HG03045 (cell line): ENCODE results near the gene ERGIC3.

Experiments
- ATAC-seq: cut with Tn5 transposase; IDR thresholded peaks from one replicate; pipeline ENCODE4 v1.9.1; 2021; ENCODE audit warnings: mild to moderate bottlenecking, moderate library complexity; ENCODE audit not compliant: unreplicated experiment

ERGIC3 gene

GRCh38 chr20:35595901-35596300 is 54.0 kb downstream of the ERGIC3 start:
- ATAC-seq = no peak

- ATAC-seq = no peak
Measured at GRCh38 chr20:35597186-35597585, 55.3 kb downstream of the ERGIC3 start.

- no peak for ATAC-seq
Measured at GRCh38 chr20:35598476-35598875, 56.6 kb downstream of the ERGIC3 start.

GRCh38 chr20:35598899-35599775 is 57.3 kb downstream of the ERGIC3 start:
- ATAC-seq = no peak

GRCh38 chr20:35599776-35600120 is 57.9 kb downstream of the ERGIC3 start:
- ATAC-seq = no peak

GRCh38 chr20:35600176-35600992 is 58.5 kb downstream of the ERGIC3 start:
- ATAC-seq = no peak

- ATAC-seq = no peak
Measured at GRCh38 chr20:35600993-35601973, 59.4 kb downstream of the ERGIC3 start.

- ATAC-seq = no peak
Measured at GRCh38 chr20:35601990-35602389, 60.1 kb downstream of the ERGIC3 start.

GRCh38 chr20:35602851-35603495 is 61.1 kb downstream of the ERGIC3 start:
- ATAC-seq = no peak

- no peak for ATAC-seq
Measured at GRCh38 chr20:35603695-35604448, 62.0 kb downstream of the ERGIC3 start.

GRCh38 chr20:35604449-35604747 is 62.5 kb downstream of the ERGIC3 start:
- ATAC-seq = no peak

GRCh38 chr20:35606127-35606526 is 64.2 kb downstream of the ERGIC3 start:
- no peak for ATAC-seq
